Endothelial cell of umbilical vein (primary cell): Measurements from ENCODE around the gene BTLA. TPM values are rescaled to one million over a fixed set of nuclear protein-coding genes. Genes with fewer than 3 reads are reported as not detected.

Experiments
- BruUV-seq: library from RNA; stranded (reverse); fragments of 400-500 nt; replicated peaks from 2 replicates; lab custom pipeline; 2021; lab: Mats Ljungman, UMichigan
- CTCF ChIA-PET: fragments of 300-600, 350-600 bp; sonication (Branson Sonifier 250); formaldehyde crosslinking; loops from one replicate; lab custom pipeline; 2021; ENCODE audit warnings: antibody characterized with exemption, inconsistent platforms; lab: Charles Lee
- POLR2A ChIA-PET: fragments of 300-600, 350-600 bp; sonication (Branson Sonifier 250); formaldehyde crosslinking; loops from one replicate; lab custom pipeline; 2021; ENCODE audit warnings: antibody characterized with exemption, inconsistent platforms; lab: Charles Lee
- DNase-seq: peaks from one replicate; pipeline ENCODE4 v3.0.0-alpha.2; 2011; ENCODE audit warnings: low read depth, low spot score
- FAIRE-seq: peaks from 2 replicates; lab custom pipeline; 2011; peaks lifted over from hg19 to GRCh38; lab: Jason Lieb, UNC
- H2AFZ ChIP-seq: 2 replicates; pipeline ENCODE4 v1.6.0; 2012; ENCODE audit warnings: low read depth, low read length, control low read depth, inconsistent platforms
- H3K27ac ChIP-seq: 2 replicates; pipeline ENCODE4 v1.5.1; 2011; ENCODE audit warnings: low read depth, mild to moderate bottlenecking, control low read depth, low read length, moderate library complexity; ENCODE audit not compliant: insufficient read depth
- H3K27me3 ChIP-seq, 2 experiments: 2 replicates each; pipeline versions ENCODE4 v1.6.0 to v1.6.1; 2011; ENCODE audit warnings: low read length in 2 of 2, mixed read lengths in 1 of 2; ENCODE audit not compliant: control insufficient read depth in 2 of 2, insufficient read depth in 2 of 2
- H3K36me3 ChIP-seq, 2 experiments: 2 replicates in 1 of 2; 3 replicates in 1 of 2; pipeline ENCODE4 v1.5.1; 2011; ENCODE audit warnings: low read length in 2 of 2, mild to moderate bottlenecking in 1 of 2, moderate library complexity in 1 of 2; ENCODE audit not compliant: control insufficient read depth in 2 of 2, insufficient read depth in 2 of 2; ENCODE audit errors: extremely low read depth in 1 of 2
- H3K4me1 ChIP-seq: 3 replicates; pipeline ENCODE4 v1.5.1; 2011; ENCODE audit warnings: mild to moderate bottlenecking, low read length; ENCODE audit not compliant: control insufficient read depth, insufficient read depth; ENCODE audit errors: extremely low read depth
- H3K4me2 ChIP-seq: 2 replicates; pipeline ENCODE4 v1.6.1; 2011; ENCODE audit warnings: low read length, control low read depth, mixed read lengths; ENCODE audit not compliant: insufficient read depth
- H3K4me3 ChIP-seq, 3 experiments: fragments of 200-600 bp in 1 of 3; sonication (generic), shearing (Covaris generic) in 1 of 3; replicated peaks in 1 of 3; 2 replicates each; pipeline ENCODE4 v1.5.1; 2011 to 2016; ENCODE audit warnings: control low read depth in 3 of 3, low read length in 3 of 3, mild to moderate bottlenecking in 2 of 3, inconsistent platforms in 1 of 3, low read depth in 1 of 3, moderate library complexity in 1 of 3; ENCODE audit not compliant: insufficient read depth in 1 of 3
- H3K79me2 ChIP-seq: 2 replicates; pipeline ENCODE4 v1.6.0; 2012; ENCODE audit warnings: low read length, inconsistent platforms; ENCODE audit not compliant: control insufficient read depth, insufficient read depth
- H3K9ac ChIP-seq: replicated peaks from 2 replicates; pipeline ENCODE3; 2011; ENCODE audit warnings: low read length, control low read depth; ENCODE audit not compliant: insufficient read depth; ENCODE audit errors: extremely low read depth
- H3K9me1 ChIP-seq: replicated peaks from 3 replicates; pipeline ENCODE4 v1.6.0; 2011; ENCODE audit warnings: mild to moderate bottlenecking, low read length; ENCODE audit not compliant: control insufficient read depth, insufficient read depth; ENCODE audit errors: extremely low read depth
- H3K9me3 ChIP-seq: replicated peaks from 2 replicates; pipeline ENCODE4 v1.5.1; 2012; ENCODE audit warnings: low read length, inconsistent platforms; ENCODE audit not compliant: control insufficient read depth, insufficient read depth
- H4K20me1 ChIP-seq: replicated peaks from 2 replicates; pipeline ENCODE3; 2011; ENCODE audit warnings: mild to moderate bottlenecking, low read length; ENCODE audit not compliant: control insufficient read depth, insufficient read depth; ENCODE audit errors: extremely low read depth
- CTCF ChIP-seq, 2 donors: IDR thresholded peaks; 1 replicate in 1 of 2; 2 replicates in 1 of 2; pipeline ENCODE4 v1.5.1; 2011; ENCODE audit warnings: low read length in 2 of 2, mild to moderate bottlenecking in 2 of 2, moderate library complexity in 2 of 2, control low read depth in 1 of 2, inconsistent platforms in 1 of 2, low read depth in 1 of 2; ENCODE audit not compliant: insufficient read depth in 1 of 2; ENCODE audit errors: extremely low read depth in 1 of 2
- EZH2 ChIP-seq: IDR thresholded peaks from 2 replicates; pipeline ENCODE4 v1.6.1; 2012; ENCODE audit warnings: borderline replicate concordance, low read depth, mild to moderate bottlenecking, moderate library complexity, low read length, inconsistent platforms; ENCODE audit not compliant: severe bottlenecking
- FOS ChIP-seq: IDR thresholded peaks from 2 replicates; pipeline ENCODE4 v1.6.1; 2011; ENCODE audit warnings: mild to moderate bottlenecking, low read length, moderate library complexity, borderline replicate concordance; ENCODE audit not compliant: insufficient read depth
- GATA2 ChIP-seq: IDR thresholded peaks from 2 replicates; pipeline ENCODE4 v1.7.0; 2011; ENCODE audit warnings: low read depth, mild to moderate bottlenecking, moderate library complexity, mixed read lengths, low read length; ENCODE audit not compliant: insufficient read length, insufficient read depth
- JUN ChIP-seq: IDR thresholded peaks from 2 replicates; pipeline ENCODE4 v1.6.1; 2011; ENCODE audit warnings: borderline replicate concordance, low read depth; ENCODE audit not compliant: insufficient read length, insufficient read depth
- MAX ChIP-seq: IDR thresholded peaks from 2 replicates; pipeline ENCODE4 v1.6.1; 2011; ENCODE audit not compliant: insufficient read depth, insufficient read length
- MYC ChIP-seq: IDR thresholded peaks from one replicate; pipeline ENCODE4 v1.6.1; 2011; ENCODE audit warnings: mild to moderate bottlenecking, low read depth, low read length
- POLR2A ChIP-seq: IDR thresholded peaks from 2 replicates; pipeline ENCODE4 v1.6.1; 2012; ENCODE audit warnings: low read depth, mild to moderate bottlenecking, control low read depth, low read length
- POLR2AphosphoS5 ChIP-seq: IDR thresholded peaks from 2 replicates; pipeline ENCODE4 v1.6.1; 2012; ENCODE audit warnings: low read depth, mild to moderate bottlenecking, control low read depth, low read length, moderate library complexity; ENCODE audit not compliant: insufficient read depth
- dilution Hi-C: fragments of 300-500 bp; cut with MboI; formaldehyde crosslinking; loops from one replicate; pipeline ENCODE4 v1.15.0; 2019; ENCODE audit warnings: low sequenced_read_pairs; ENCODE audit not compliant: extremely low pct_ligation_motif_present
- intact Hi-C: fragments of 100-400 bp; cut with micrococcal nuclease; formaldehyde crosslinking; loops from one replicate; pipeline ENCODE4 v1.10.0; 2022
- polyA plus RNA-seq, 4 experiments: library from polyadenylated mRNA; depleted of rRNA in 3 of 4; stranded (reverse) in 3 of 4; unstranded in 1 of 4; fragments of >200 nt; gene quantifications; 2 replicates each; pipeline versions ENCODE4 v1.2.1 to v1.2.3, GENCODE V29; 2011 to 2012; ENCODE audit warnings: missing spikeins in 1 of 4
- total RNA-seq: library from RNA; stranded (reverse); gene quantifications from 2 replicates; pipeline ENCODE4 v1.2.3, GENCODE V29; 2021

Gene BTLA
- total and polyA plus RNA-seq, 2 donors (not counting 3 experiments of a cell fraction or from before 2014, with no cell fraction given): not detected

- intact Hi-C loops (no loop called here), dilution Hi-C loops (no loop called here)
- FAIRE-seq (no peak), DNase-seq (no peak)
- H3K9me3 ChIP-seq: no peaks in the 10 kb centered on the region
- TF ChIP-seq JUN (no peak), FOS (no peak), EZH2 (no peak), MYC (no peak), MAX (no peak), GATA2 (no peak), POLR2A (no peak), POLR2AphosphoS5 (no peak), CTCF (IDR thresholded peaks at IDR 0.05; ENCODE audit: extremely low read depth in 1 of 2, insufficient read depth in 1 of 2, low read depth in 1 of 2, low read length in 2 of 2) (no peak)
- BruUV-seq: no TSS peak
- ChIA-PET POLR2A (no interaction called here), CTCF (no interaction called here)
- H3K9me1 ChIP-seq: no peaks in the 10 kb centered on the region
- no peak overlapping the region for H3K4me2 ChIP-seq
- H2AFZ ChIP-seq: no peak overlapping the region
- H3K36me3 ChIP-seq: no peaks in the 10 kb centered on the region
- no peaks in the 10 kb centered on the region for H3K4me1 ChIP-seq
- no peaks in the 10 kb centered on the region for H4K20me1 ChIP-seq
- no peak overlapping the region for H3K27ac ChIP-seq
- no peaks in the 10 kb centered on the region for H3K79me2 ChIP-seq
- no peak overlapping the region for H3K4me3 ChIP-seq
- H3K9ac ChIP-seq: no peak overlapping the region
- H3K27me3 ChIP-seq: no peaks in the 10 kb centered on the region
These were observed 18.0 kb downstream of the BTLA start for GRCh38 chr3:112481302-112481721.
